ENCODE data around the gene EHBP1. TPM values are rescaled to one million over a fixed set of nuclear protein-coding genes. Genes with fewer than 3 reads are reported as not detected.
"Not testable (repeated sequence)": the region's sequence is repeated elsewhere in the genome, so short reads cannot be mapped to it uniquely, and the experiment has no call there.

Gene EHBP1
- polyA plus RNA-seq, 3 donors: 4.2 to 6.1 (median 6.0) TPM

DNA sequence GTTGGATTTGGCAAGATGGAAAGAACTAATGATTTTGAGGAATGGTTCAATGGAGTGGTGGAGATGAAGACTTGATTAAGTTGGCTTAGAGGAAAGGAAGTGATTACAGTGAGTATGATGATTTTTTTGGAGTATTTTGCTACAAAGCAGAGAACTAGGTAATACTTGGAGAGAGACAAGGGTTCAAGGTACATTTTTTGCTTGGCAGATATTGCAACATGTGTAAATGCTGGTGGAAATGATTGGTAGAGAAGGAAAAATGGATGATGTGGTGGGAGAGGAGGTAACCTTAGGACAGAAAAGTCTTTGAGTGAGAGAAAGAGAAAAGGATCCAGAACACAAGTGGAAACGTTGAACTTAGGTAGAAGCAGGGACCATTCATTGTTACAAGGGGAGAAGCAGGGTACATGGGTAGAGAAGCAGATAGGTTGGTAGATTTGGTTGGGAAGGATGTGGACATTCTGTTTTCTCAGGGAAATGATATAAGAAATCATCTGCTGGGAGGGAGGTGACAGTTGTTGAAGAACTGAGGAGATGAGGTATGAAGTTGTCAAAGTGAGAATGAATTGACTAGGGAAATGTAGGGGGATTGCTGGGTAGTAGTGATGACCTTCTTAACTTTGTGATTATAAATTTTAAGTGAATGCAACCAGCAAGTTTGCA, 6.5 kb downstream of the EHBP1 start:
- no peak overlapping the region for H2AFZ ChIP-seq (ENCODE audit: insufficient read depth, low read depth, low read length, poor library complexity, severe bottlenecking)
- H3K27ac ChIP-seq (ENCODE audit: low read depth in 1 of 2, low read length in 2 of 2): no peak overlapping the region
- intact Hi-C loops (cut with micrococcal nuclease): no loop called here
- no peaks in the 10 kb centered on the region for H3K79me2 ChIP-seq (ENCODE audit: insufficient read depth, low read length)
- no peak overlapping the region for H3K4me2 ChIP-seq (replicated peaks; ENCODE audit: extremely low read depth, low read length, poor library complexity, severe bottlenecking)
- H3K27me3 ChIP-seq (ENCODE audit: control insufficient read depth in 2 of 2, insufficient read depth in 2 of 2, low read length in 2 of 2): no peaks in the 10 kb centered on the region
- TF ChIP-seq, protein P1, sequence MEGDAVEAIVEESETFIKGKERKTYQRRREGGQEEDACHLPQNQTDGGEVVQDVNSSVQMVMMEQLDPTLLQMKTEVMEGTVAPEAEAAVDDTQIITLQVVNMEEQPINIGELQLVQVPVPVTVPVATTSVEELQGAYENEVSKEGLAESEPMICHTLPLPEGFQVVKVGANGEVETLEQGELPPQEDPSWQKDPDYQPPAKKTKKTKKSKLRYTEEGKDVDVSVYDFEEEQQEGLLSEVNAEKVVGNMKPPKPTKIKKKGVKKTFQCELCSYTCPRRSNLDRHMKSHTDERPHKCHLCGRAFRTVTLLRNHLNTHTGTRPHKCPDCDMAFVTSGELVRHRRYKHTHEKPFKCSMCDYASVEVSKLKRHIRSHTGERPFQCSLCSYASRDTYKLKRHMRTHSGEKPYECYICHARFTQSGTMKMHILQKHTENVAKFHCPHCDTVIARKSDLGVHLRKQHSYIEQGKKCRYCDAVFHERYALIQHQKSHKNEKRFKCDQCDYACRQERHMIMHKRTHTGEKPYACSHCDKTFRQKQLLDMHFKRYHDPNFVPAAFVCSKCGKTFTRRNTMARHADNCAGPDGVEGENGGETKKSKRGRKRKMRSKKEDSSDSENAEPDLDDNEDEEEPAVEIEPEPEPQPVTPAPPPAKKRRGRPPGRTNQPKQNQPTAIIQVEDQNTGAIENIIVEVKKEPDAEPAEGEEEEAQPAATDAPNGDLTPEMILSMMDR (IDR thresholded peaks at IDR 0.05): no peak
- no peaks in the 10 kb centered on the region for H4K20me1 ChIP-seq (ENCODE audit: insufficient read depth, low read length)
- Mint-ChIP-seq H3K27me3 (ENCODE audit: low read depth in 3 of 3) (no peaks in the 10 kb centered on the region), H3K4me1 (peaks cover 13% of the 10 kb centered on the region), H3K9me3 (peaks cover 0 to 2% (median 0%) of the 10 kb centered on the region in 7 donors), H3K36me3 (peaks cover 18 to 19% of the 10 kb centered on the region in 2 donors), H3K27ac (no peak overlapping the region), H3K4me3 (no peak overlapping the region)
- H3K4me3 ChIP-seq (replicated peaks in 1 of 3; ENCODE audit: low read depth in 2 of 3, low read length in 3 of 3): no peak overlapping the region
- no peak overlapping the region for H3K9ac ChIP-seq (ENCODE audit: insufficient read depth, low read length, poor library complexity, severe bottlenecking)
- DNase-seq: no peak
- no peaks in the 10 kb centered on the region for H3K9me3 ChIP-seq (replicated peaks in 1 of 2; ENCODE audit: control insufficient read depth in 1 of 2, insufficient read depth in 1 of 2, low read length in 2 of 2)
- H3K4me1 ChIP-seq (ENCODE audit: control insufficient read depth in 1 of 2, insufficient read depth in 2 of 2, low read length in 2 of 2): peaks cover 0 to 2% of the 10 kb centered on the region in 2 donors
- peaks cover 4 to 13% of the 10 kb centered on the region in 2 donors for H3K36me3 ChIP-seq (replicated peaks in 1 of 2; ENCODE audit: control insufficient read depth in 1 of 2, insufficient read depth in 2 of 2, low read length in 2 of 2)
- 94% methylated on average over 1 of the region's 1 CpG for WGBS (ENCODE audit: insufficient coverage)

GRCh38 chr2:62713196-62713595, 7.7 kb downstream of the EHBP1 start:
- H2AFZ ChIP-seq (ENCODE audit: insufficient read depth, low read depth, low read length, poor library complexity, severe bottlenecking); H3K4me3 ChIP-seq (replicated peaks in 1 of 3; ENCODE audit: low read depth in 2 of 3, low read length in 3 of 3); DNase-seq; H3K4me2 ChIP-seq (replicated peaks; ENCODE audit: extremely low read depth, low read length, poor library complexity, severe bottlenecking); intact Hi-C loops (cut with micrococcal nuclease); H3K4me1 ChIP-seq (ENCODE audit: control insufficient read depth in 1 of 2, insufficient read depth in 2 of 2, low read length in 2 of 2); H3K27ac ChIP-seq (ENCODE audit: low read depth in 1 of 2, low read length in 2 of 2); H3K79me2 ChIP-seq (ENCODE audit: insufficient read depth, low read length); H3K9me3 ChIP-seq (replicated peaks in 1 of 2; ENCODE audit: control insufficient read depth in 1 of 2, insufficient read depth in 1 of 2, low read length in 2 of 2); H3K27me3 Mint-ChIP-seq (ENCODE audit: low read depth in 3 of 3); H3K4me3 Mint-ChIP-seq; H3K4me1 Mint-ChIP-seq; H3K9me3 Mint-ChIP-seq; H3K27me3 ChIP-seq (ENCODE audit: control insufficient read depth in 2 of 2, insufficient read depth in 2 of 2, low read length in 2 of 2); H3K9ac ChIP-seq (ENCODE audit: insufficient read depth, low read length, poor library complexity, severe bottlenecking); H3K27ac Mint-ChIP-seq; H4K20me1 ChIP-seq (ENCODE audit: insufficient read depth, low read length): not testable (repeated sequence)
- peaks cover 4 to 13% of the 10 kb centered on the region in 2 donors for H3K36me3 ChIP-seq (replicated peaks in 1 of 2; ENCODE audit: control insufficient read depth in 1 of 2, insufficient read depth in 2 of 2, low read length in 2 of 2)
- H3K36me3 Mint-ChIP-seq: peaks cover 21 to 23% of the 10 kb centered on the region in 2 donors
- WGBS (ENCODE audit: insufficient coverage): 100% methylated on average over 1 of the region's 3 CpGs

Measured in CD14-positive monocyte (primary cell).